Cardiac fibroblast (primary cell): ENCODE measurements around the gene POLA1.

ENCODE experiments used
- DNase-seq, 2 donors: peaks; one replicate each; pipeline versions ENCODE4 v3.0.0 to v3.0.0-alpha.2; 2010; ENCODE audit warnings: low read depth in 2 of 2
- H3K4me3 ChIP-seq, 2 donors: replicated peaks in 1 of 2; 1 replicate in 1 of 2; 2 replicates in 1 of 2; pipeline ENCODE4 v1.5.1; 2011; ENCODE audit warnings: low read depth in 2 of 2, low read length in 2 of 2, mild to moderate bottlenecking in 2 of 2, moderate library complexity in 1 of 2
- TF ChIP-seq, protein P1 (sequence below): IDR thresholded peaks from one replicate; pipeline ENCODE4 v1.5.1; 2011; ENCODE audit warnings: low read depth, mild to moderate bottlenecking, low read length, inconsistent platforms

The POLA1 gene

DNA sequence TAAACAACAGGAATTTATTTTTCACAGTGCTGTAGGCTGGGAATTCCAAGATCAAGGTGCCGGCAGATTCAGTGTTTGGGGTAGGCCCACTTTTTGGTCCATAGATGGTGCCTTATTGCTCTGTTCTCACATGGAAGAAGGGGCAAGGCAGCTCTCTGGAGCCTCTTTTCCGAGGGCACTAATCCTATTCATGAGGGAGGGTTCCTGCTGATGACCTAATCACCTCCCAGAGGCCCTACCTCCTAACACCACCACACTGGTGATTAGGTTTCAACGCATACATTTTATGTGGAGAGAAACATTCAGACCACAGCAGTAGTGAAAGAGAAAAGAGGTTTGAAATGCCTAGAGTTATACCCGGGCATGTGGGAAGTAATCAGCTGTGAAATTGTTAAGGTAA, 1.4 kb upstream of the POLA1 start:
- DNase-seq = no peak
- no peak overlapping the region for H3K4me3 ChIP-seq
- TF ChIP-seq, protein P1, sequence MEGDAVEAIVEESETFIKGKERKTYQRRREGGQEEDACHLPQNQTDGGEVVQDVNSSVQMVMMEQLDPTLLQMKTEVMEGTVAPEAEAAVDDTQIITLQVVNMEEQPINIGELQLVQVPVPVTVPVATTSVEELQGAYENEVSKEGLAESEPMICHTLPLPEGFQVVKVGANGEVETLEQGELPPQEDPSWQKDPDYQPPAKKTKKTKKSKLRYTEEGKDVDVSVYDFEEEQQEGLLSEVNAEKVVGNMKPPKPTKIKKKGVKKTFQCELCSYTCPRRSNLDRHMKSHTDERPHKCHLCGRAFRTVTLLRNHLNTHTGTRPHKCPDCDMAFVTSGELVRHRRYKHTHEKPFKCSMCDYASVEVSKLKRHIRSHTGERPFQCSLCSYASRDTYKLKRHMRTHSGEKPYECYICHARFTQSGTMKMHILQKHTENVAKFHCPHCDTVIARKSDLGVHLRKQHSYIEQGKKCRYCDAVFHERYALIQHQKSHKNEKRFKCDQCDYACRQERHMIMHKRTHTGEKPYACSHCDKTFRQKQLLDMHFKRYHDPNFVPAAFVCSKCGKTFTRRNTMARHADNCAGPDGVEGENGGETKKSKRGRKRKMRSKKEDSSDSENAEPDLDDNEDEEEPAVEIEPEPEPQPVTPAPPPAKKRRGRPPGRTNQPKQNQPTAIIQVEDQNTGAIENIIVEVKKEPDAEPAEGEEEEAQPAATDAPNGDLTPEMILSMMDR = no peak

DNA sequence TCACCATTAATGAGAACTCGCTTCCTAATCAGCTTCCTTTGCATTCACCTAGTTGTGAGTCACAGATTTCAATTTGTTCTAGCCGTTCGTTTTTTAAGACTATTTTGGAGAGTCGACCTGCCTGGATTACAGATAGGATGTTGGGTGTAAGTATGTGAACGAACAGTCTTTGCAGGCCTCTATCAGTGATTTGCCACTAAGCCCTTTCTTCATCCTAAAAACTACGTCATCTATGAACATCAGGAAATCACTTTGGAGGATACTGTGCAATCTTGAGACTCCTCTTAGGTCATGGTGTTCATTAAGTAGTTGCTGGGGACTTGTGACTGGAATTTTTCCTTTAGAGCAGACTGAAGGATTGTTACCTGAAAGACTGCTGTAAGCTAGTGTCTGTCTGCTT, 1.1 kb downstream of the POLA1 start:
- H3K4me3 ChIP-seq = no peak overlapping the region

DNA sequence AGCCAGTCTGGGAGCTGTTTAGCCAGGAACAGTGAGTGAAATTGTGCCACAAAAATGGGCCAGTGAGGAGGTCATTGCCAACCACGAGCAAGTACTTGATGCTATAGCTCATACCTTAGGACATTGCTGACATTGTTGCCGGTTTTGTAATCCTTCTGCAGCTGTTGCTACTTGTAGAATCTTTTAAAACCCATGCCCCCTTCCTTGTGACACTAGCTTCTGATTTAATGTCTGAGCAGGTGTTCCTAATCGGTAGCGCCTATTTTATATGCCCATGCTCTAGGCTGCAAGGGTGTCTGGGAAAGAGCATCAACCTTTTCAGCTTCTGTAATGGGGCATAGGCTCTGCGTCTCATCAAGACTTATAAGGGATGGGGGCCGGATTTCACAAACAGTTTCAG, 2.6 kb downstream of the POLA1 start:
- TF ChIP-seq, protein P1 = no peak

More for the DNA sequence above, 1.1 kb downstream of the POLA1 start:
- TF ChIP-seq, protein P1 = no peak
- peak; percentile 1 to 6 for DNase-seq

DNA sequence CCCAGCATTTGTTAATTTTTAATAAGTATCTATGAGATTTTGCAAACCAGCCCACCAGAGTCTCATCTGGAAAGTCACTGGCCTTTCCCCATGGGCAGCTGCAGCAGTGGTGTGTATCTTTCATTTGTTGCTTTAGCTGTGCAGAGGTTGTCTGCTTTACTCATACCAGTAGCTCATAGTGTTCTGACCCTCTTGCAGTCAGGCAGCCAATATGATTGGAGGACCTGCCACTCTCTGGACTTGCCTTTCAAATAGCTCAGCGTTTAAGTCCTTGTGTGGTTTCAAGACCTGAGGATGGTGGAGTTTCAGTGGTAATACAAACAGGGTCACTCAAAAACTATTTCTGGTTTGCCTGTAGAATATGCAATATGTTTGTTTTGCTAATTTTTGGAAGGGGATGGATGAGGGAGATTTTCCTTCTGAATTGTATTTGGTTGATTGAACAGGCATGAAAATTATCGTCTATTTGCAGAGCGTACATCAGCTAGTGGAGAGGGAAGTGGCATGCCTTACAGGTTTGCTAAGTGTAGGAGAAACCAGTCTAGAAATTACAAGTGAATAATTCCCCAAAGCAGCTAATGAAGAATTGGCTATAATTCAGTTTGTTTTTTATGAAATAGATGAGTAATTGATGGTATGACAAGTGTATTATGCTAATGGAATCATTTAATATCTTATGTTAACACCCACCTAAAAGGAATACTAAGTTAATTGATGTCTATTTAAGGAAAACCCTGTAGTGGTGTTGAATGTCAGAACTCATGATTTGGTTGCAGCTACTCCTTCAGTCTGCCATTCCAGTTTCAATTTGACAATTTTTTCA, 8.9 kb downstream of the POLA1 start:
- TF ChIP-seq, protein P1 = no peak
- H3K4me3 ChIP-seq = no peak overlapping the region
- no peak for DNase-seq

More for the DNA sequence above, 2.6 kb downstream of the POLA1 start:
- no peak overlapping the region for H3K4me3 ChIP-seq
- peak in 1 of 2 donors; percentile 1 for DNase-seq

DNA sequence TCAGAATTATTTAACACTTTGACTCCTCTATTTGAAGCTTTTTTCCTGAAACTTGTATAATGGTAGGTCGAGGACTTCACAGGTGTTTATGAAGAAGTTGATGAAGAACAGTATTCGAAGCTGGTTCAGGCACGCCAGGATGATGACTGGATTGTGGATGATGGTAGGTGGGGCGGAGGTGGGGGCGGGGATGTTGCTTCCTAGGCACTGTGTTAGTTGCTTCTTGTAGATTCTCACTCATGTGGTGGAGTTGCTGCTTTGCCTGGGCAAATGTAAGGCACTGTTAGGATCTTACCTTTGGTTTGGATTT, 9.4 kb downstream of the POLA1 start:
- no peak for DNase-seq
- TF ChIP-seq, protein P1 = no peak
- no peak overlapping the region for H3K4me3 ChIP-seq

DNA sequence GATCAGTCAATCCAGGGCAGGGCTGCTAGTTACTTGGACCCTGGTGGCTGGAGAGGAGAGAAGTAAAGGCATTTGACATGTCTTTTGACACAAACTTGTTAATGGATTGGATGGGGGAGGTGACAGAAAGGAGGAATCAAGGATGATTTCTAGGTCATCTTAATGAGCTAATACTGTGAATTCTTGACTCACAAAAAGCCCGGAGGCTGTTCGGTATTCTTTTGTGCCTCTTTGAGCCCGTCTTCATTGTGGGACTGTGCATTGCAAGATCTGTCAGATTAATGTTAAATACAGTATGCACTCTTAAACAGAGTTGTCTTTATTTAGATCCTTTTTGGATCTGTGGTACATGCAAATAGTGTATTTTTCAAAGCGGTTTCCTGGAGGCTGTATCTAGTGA, 25.1 kb downstream of the POLA1 start:
- DNase-seq = no peak
- TF ChIP-seq, protein P1 = no peak
- no peak overlapping the region for H3K4me3 ChIP-seq

DNA sequence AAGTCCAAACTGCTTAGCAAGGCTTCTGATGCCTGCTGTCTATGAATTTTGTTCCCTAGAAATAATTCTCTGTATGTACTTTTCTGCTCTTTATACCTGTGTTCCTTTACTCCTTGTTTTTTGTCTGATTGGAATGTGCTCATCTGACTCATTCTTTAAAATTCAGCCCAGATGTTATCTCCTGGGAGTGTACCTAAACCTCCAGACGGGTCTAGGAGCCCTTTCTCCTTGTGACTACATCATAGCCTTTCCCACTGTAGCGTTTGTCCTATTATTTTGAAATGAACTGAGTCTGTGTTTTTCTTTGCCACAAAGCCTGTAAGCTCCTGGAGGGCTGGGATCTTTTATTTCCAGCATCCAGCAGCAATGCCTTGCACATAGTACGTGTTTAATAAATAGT, 26.3 kb downstream of the POLA1 start:
- H3K4me3 ChIP-seq = no peak overlapping the region
- no peak for DNase-seq
- TF ChIP-seq, protein P1 = no peak
